HG02884 (cell line): ENCODE measurements around the gene IL11.
"Not testable (repeated sequence)": the region's sequence is repeated elsewhere in the genome, so short reads cannot be mapped to it uniquely, and the experiment has no call there.

Experiments used
- ATAC-seq: cut with Tn5 transposase; IDR thresholded peaks from one replicate; pipeline ENCODE4 v1.9.1; 2021; ENCODE audit warnings: mild to moderate bottlenecking, moderate library complexity; ENCODE audit not compliant: unreplicated experiment

Gene IL11

GRCh38 chr19:55339105-55339888 lies 31.0 kb downstream of the IL11 start, which contains the start of gene KMT5C:
KMT5C (plus strand) TSS chr19:55339876; CDS start chr19:55341937, 2,061 bp downstream.
- ATAC-seq: peak; percentile 81

GRCh38 chr19:55336101-55336500 lies 34.2 kb downstream of the IL11 start:
- ATAC-seq: no peak

- ATAC-seq: no peak
Observed at GRCh38 chr19:55333870-55334269, 36.4 kb downstream of the IL11 start.

- not testable (repeated sequence) for ATAC-seq
Observed at GRCh38 chr19:55329791-55330190, 40.5 kb downstream of the IL11 start.

GRCh38 chr19:55328774-55329318 lies 41.4 kb downstream of the IL11 start:
- ATAC-seq: not testable (repeated sequence)

- ATAC-seq: no peak
Observed at GRCh38 chr19:55325172-55325571, 45.1 kb downstream of the IL11 start, which contains the start of gene TMEM150B. TMEM150B (minus strand) TSS chr19:55325341; CDS start chr19:55321036, 4,305 bp downstream.

- ATAC-seq: no peak
Observed at GRCh38 chr19:55324662-55325061, 45.6 kb downstream of the IL11 start.

- ATAC-seq: no peak
Observed at GRCh38 chr19:55322204-55322885, 47.9 kb downstream of the IL11 start.

- ATAC-seq: no peak
Observed at GRCh38 chr19:55321466-55322137, 48.7 kb downstream of the IL11 start.

- no peak for ATAC-seq
Observed at GRCh38 chr19:55320844-55321419, 49.3 kb downstream of the IL11 start.

GRCh38 chr19:55319785-55320184 lies 50.5 kb downstream of the IL11 start:
- ATAC-seq: no peak

- no peak for ATAC-seq
Observed at GRCh38 chr19:55316646-55317045, 53.6 kb downstream of the IL11 start.

- ATAC-seq: no peak
Observed at GRCh38 chr19:55315956-55316525, 54.2 kb downstream of the IL11 start.

- ATAC-seq: no peak
Observed at GRCh38 chr19:55314396-55314795, 55.9 kb downstream of the IL11 start.
